ENCODE measurements around the gene LMAN2. TPM values are rescaled to one million over a fixed set of nuclear protein-coding genes. Genes with fewer than 3 reads are reported as not detected.

Gene LMAN2
- total RNA-seq, 2 donors from 2014 or later, result 137 to 185 TPM

DNA sequence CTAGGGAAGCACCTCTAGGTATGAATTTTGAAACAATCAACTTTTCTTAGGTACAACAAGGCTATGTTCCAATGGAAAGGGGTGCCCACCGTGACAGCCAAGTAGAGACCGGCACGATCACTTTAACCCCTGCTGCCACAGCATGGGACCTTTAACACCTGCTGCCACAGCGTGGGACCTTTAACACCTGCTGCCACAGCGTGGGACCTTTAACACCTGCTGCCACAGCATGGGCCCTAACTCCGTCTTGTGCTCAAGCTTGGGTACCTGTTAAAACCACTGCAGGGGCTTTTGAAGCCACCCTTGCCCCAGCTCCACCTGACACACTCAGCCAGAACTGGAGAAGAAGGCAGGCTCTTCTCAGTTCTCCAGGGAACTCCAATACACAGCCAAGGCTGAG lies 21.6 kb downstream of the LMAN2 start:
- Histone ChIP-seq H3K27ac (no peak overlapping the region), H3K27me3 (no peaks in the 10 kb centered on the region), H3K4me3 (no peak overlapping the region), H3K9me3 (no peaks in the 10 kb centered on the region), H3K4me1 (no peaks in the 10 kb centered on the region), H3K9ac (ENCODE audit: low read depth in 2 of 2, low read length in 2 of 2) (no peak overlapping the region), H3K36me3 (peaks cover 22% of the 10 kb centered on the region)
- intact Hi-C loops (cut with DNase I), result loop anchor here (5.0 kb wide), 1 partner anchor 47 kb away; no protein-coding TSS in a partner anchor
- no peak for DNase-seq
- TF ChIP-seq, protein P1, sequence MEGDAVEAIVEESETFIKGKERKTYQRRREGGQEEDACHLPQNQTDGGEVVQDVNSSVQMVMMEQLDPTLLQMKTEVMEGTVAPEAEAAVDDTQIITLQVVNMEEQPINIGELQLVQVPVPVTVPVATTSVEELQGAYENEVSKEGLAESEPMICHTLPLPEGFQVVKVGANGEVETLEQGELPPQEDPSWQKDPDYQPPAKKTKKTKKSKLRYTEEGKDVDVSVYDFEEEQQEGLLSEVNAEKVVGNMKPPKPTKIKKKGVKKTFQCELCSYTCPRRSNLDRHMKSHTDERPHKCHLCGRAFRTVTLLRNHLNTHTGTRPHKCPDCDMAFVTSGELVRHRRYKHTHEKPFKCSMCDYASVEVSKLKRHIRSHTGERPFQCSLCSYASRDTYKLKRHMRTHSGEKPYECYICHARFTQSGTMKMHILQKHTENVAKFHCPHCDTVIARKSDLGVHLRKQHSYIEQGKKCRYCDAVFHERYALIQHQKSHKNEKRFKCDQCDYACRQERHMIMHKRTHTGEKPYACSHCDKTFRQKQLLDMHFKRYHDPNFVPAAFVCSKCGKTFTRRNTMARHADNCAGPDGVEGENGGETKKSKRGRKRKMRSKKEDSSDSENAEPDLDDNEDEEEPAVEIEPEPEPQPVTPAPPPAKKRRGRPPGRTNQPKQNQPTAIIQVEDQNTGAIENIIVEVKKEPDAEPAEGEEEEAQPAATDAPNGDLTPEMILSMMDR (IDR thresholded peaks at IDR 0.05), result no peak

DNA sequence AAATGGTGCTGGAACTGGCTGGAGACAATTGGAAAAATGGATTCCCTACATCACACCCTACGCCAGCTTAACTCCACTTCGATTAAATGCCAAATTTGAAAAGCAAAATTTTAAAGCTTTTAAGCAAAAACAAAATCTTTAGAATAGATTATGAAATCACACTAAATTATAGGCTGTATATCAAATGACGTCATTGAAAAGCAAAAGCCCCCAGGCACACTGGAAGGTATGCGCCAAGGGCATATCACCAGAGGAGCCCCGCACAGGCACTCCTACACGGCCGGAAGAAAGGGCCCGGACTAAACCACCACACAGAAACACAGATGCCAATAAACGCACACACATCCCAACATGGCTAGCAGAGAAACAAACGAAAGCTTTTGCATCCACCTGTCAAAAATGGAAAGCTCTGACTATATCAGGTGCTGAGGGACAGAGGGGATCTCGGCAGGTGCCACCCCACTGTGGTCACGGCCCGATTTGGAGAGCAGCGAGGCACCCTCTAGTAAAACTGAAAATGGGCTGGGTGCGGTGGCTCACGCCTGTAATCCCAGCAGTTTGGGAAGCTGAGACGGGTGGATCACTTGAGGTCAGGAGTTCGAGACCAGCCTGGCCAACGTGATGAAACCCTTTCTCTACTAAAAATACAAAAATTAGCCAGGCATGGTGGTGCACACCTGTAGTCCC lies 22.8 kb downstream of the LMAN2 start:
- H3K27ac ChIP-seq, result no peak overlapping the region
- TF ChIP-seq, protein P1 (IDR thresholded peaks at IDR 0.05), result no peak
- intact Hi-C loops (cut with DNase I), result loop anchor here (5.0 kb wide), 1 partner anchor 49 kb away; no protein-coding TSS in a partner anchor
- no peaks in the 10 kb centered on the region for H3K4me1 ChIP-seq
- no peaks in the 10 kb centered on the region for H3K9me3 ChIP-seq
- H3K27me3 ChIP-seq, result no peaks in the 10 kb centered on the region
- peaks cover 20% of the 10 kb centered on the region for H3K36me3 ChIP-seq
- DNase-seq, result no peak
- H3K4me3 ChIP-seq, result no peak overlapping the region
- H3K9ac ChIP-seq (ENCODE audit: low read depth in 2 of 2, low read length in 2 of 2), result no peak overlapping the region

DNA sequence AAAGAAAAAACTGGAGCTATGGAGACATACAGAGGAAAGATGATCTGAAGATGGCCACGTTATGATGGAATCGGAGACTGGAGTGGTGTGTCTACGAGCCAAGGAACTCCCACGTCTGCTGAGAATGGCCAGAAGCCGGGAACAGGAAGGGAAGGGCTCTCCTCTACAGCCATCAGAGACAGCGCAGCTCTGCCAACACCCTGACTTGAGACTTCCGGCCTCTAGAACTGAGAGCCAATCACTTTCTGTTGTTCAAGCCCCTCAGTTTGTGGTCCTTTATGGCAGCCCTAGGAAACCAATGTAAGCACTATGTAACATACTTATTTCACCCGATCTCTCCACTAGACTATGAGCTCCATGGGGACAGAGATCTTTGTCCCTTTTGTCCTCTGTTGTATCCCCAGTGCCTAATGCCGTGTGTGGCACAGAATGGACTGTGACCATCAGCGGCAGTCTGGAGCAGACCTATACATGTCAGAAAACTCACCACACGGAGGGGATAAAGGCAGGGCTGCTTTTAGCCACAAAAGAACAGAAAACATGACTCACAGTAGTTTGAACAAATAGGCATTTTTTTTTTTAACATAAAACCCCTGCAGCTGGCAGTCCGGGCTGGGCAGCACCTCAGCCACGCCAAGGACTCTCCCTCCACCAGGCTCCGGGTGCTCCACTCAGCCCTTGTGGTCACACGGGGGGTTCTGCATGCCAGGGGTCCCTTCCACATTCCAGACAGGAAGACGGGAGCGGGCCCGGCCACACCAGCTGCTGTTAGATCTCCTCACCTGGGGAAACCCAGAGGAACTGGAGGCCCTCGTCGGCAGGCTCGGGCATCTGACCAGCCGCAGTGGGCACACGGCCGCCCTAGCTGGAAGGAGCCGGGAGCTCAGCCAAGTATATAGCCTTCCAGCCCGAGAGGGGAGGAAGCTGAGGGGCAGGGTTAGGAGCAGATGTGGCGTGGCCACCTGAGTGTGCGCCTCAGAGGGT lies 23.6 kb downstream of the LMAN2 start:
- peaks cover 12% of the 10 kb centered on the region for H3K36me3 ChIP-seq
- no peak overlapping the region for H3K4me3 ChIP-seq
- H3K9ac ChIP-seq (ENCODE audit: low read depth in 2 of 2, low read length in 2 of 2), result no peak overlapping the region
- intact Hi-C loops (cut with DNase I), result loop anchor here (5.0 kb wide), 1 partner anchor 49 kb away; no protein-coding TSS in a partner anchor
- TF ChIP-seq, protein P1 (IDR thresholded peaks at IDR 0.05), result no peak
- no peak for DNase-seq
- no peaks in the 10 kb centered on the region for H3K4me1 ChIP-seq
- no peak overlapping the region for H3K27ac ChIP-seq
- no peaks in the 10 kb centered on the region for H3K27me3 ChIP-seq
- no peaks in the 10 kb centered on the region for H3K9me3 ChIP-seq

DNA sequence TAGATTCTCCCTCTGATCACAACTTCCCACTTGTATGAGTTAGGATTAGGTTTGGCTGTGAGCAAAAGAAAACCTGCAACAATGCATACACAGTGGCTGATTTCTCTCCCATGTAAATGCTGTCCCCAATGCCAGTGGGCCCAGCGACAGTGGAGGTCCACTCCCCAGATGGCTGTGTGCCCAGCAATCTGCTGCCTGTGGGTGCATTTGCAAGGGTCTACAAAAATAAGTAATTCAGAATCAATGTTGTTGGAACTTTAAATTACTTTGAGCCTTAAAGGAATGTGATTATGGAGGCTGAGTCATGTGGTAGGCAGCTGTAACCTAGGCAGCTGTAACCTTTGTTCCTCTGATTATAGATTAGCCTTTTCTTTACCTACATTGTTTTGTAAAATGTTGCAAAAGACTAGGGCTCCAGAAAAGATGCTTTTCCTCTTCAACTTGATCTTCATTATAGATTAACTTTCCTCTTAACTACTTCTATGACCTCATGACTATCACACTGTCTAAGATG lies 25.5 kb downstream of the LMAN2 start:
- no peak for DNase-seq
- intact Hi-C loops (cut with DNase I), result loop anchor here (5.0 kb wide), 1 partner anchor 51 kb away; no protein-coding TSS in a partner anchor
- H3K27ac ChIP-seq, result peak overlapping the region; percentile 22
- no peaks in the 10 kb centered on the region for H3K9me3 ChIP-seq
- H3K27me3 ChIP-seq, result no peaks in the 10 kb centered on the region
- H3K4me3 ChIP-seq, result no peak overlapping the region
- TF ChIP-seq, protein P1 (IDR thresholded peaks at IDR 0.05), result no peak
- H3K36me3 ChIP-seq, result no peaks in the 10 kb centered on the region
- peak overlapping the region in 1 of 2 donors; percentile 34 for H3K9ac ChIP-seq (ENCODE audit: low read depth in 2 of 2, low read length in 2 of 2)
- no peaks in the 10 kb centered on the region for H3K4me1 ChIP-seq

DNA sequence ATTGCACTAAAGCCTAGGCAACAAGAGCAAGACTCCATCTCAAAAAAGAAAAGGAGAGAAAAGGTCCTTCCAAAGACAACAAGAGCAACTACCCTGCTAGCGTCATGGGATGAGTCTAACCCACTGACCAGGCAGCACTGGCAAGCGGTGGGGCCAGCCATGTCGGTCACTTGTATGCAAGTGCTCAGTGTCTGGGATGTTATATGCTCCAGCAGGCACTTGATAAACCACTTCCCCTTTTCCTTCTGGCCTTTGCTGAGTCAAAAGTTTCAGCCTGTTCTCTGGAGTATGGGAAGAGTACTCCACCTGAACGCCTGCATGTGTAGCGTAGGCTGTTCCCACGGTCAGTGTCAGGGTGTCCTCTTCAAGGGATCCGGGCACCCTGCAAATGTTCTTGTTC lies 30.6 kb downstream of the LMAN2 start:
- H3K36me3 ChIP-seq, result no peaks in the 10 kb centered on the region
- no peaks in the 10 kb centered on the region for H3K9me3 ChIP-seq
- DNase-seq, result no peak
- H3K4me3 ChIP-seq, result no peak overlapping the region
- no peak overlapping the region for H3K27ac ChIP-seq
- H3K4me1 ChIP-seq, result no peaks in the 10 kb centered on the region
- H3K27me3 ChIP-seq, result no peaks in the 10 kb centered on the region
- intact Hi-C loops (cut with DNase I), result no loop called here
- TF ChIP-seq, protein P1 (IDR thresholded peaks at IDR 0.05), result no peak
- H3K9ac ChIP-seq (ENCODE audit: low read depth in 2 of 2, low read length in 2 of 2), result no peak overlapping the region
